ENCODE data around the gene TARP.

Gene TARP

GRCh38 chr7:38319873-38320272, 46.4 kb upstream of the TARP start:
- H3F3A ChIP-seq (ENCODE audit: insufficient read depth, low read depth), result no peaks in the 10 kb centered on the region
- H3K36me3 ChIP-seq (ENCODE audit: low read depth), result no peaks in the 10 kb centered on the region
- H3K9me2 ChIP-seq (ENCODE audit: insufficient read depth), result no peaks in the 10 kb centered on the region
- no peaks in the 10 kb centered on the region for H4K20me1 ChIP-seq (ENCODE audit: insufficient read depth)
- no peak for TF ChIP-seq CTCF (conservative IDR thresholded peaks at IDR 0.05)
- no TSS peak for BruUV-seq (replicated peaks)
- no peaks in the 10 kb centered on the region for H3K9me3 ChIP-seq (ENCODE audit: insufficient read depth, low read depth)
- H3K79me2 ChIP-seq (ENCODE audit: low read depth), result no peaks in the 10 kb centered on the region
- POLR2A ChIA-PET (ENCODE audit: unreplicated experiment), result no interaction called here
- no peak overlapping the region for H3K4me2 ChIP-seq
- H2AFZ ChIP-seq, result no peak overlapping the region
- H3K4me3 ChIP-seq, result no peak overlapping the region
- intact Hi-C loops (cut with micrococcal nuclease; ENCODE audit: unreplicated experiment), result no loop called here
- no peak for DNase-seq
- CTCF ChIA-PET, result interaction anchor here (0.6 to 0.7 kb wide), 2 partner anchors 15 to 26 kb away, joined by 3 to 4 read pairs; no protein-coding TSS in a partner anchor
- H3K4me1 ChIP-seq (replicated peaks; ENCODE audit: insufficient read depth), result no peaks in the 10 kb centered on the region
- no peak overlapping the region for H3K27ac ChIP-seq
- peaks cover 40% of the 10 kb centered on the region for H3K27me3 ChIP-seq (ENCODE audit: insufficient read depth, low read depth)

- no TSS peak for BruUV-seq (replicated peaks)
- CTCF ChIA-PET, result interaction anchor here (0.7 to 1.6 kb wide), 2 partner anchors 27 to 211 kb away, joined by 4 to 5 read pairs; no protein-coding TSS in a partner anchor
- Histone ChIP-seq H3K9me3 (ENCODE audit: insufficient read depth, low read depth) (no peaks in the 10 kb centered on the region), H3K79me2 (ENCODE audit: low read depth) (no peaks in the 10 kb centered on the region), H4K20me1 (ENCODE audit: insufficient read depth) (no peaks in the 10 kb centered on the region), H2AFZ (no peak overlapping the region), H3K36me3 (ENCODE audit: low read depth) (no peaks in the 10 kb centered on the region), H3F3A (ENCODE audit: insufficient read depth, low read depth) (no peaks in the 10 kb centered on the region), H3K9me2 (ENCODE audit: insufficient read depth) (no peaks in the 10 kb centered on the region), H3K27ac (no peak overlapping the region), H3K4me2 (no peak overlapping the region), H3K27me3 (ENCODE audit: insufficient read depth, low read depth) (peaks cover 41% of the 10 kb centered on the region), H3K4me1 (replicated peaks; ENCODE audit: insufficient read depth) (no peaks in the 10 kb centered on the region), H3K4me3 (no peak overlapping the region)
- intact Hi-C loops (cut with micrococcal nuclease; ENCODE audit: unreplicated experiment), result loop anchor here (1.0 kb wide), 1 partner anchor 212 kb away; no protein-coding TSS in a partner anchor
- DNase-seq, result peak; percentile 20 to 45
- TF ChIP-seq CTCF (conservative IDR thresholded peaks at IDR 0.05) (peak; percentile 70), EZH2 (IDR thresholded peaks at IDR 0.05; ENCODE audit: low read depth) (no peak)
- POLR2A ChIA-PET (ENCODE audit: unreplicated experiment), result no interaction called here
Measured at GRCh38 chr7:38318803-38319416, 45.5 kb upstream of the TARP start.

GRCh38 chr7:38318241-38318640, 44.8 kb upstream of the TARP start:
- TF ChIP-seq EZH2 (IDR thresholded peaks at IDR 0.05; ENCODE audit: low read depth) (no peak), CTCF (conservative IDR thresholded peaks at IDR 0.05) (no peak)
- H3F3A ChIP-seq (ENCODE audit: insufficient read depth, low read depth), result no peaks in the 10 kb centered on the region
- no peaks in the 10 kb centered on the region for H3K79me2 ChIP-seq (ENCODE audit: low read depth)
- intact Hi-C loops (cut with micrococcal nuclease; ENCODE audit: unreplicated experiment), result loop anchor here (1.0 kb wide), 1 partner anchor 211 kb away; no protein-coding TSS in a partner anchor
- H3K9me2 ChIP-seq (ENCODE audit: insufficient read depth), result no peaks in the 10 kb centered on the region
- no peaks in the 10 kb centered on the region for H4K20me1 ChIP-seq (ENCODE audit: insufficient read depth)
- no peaks in the 10 kb centered on the region for H3K9me3 ChIP-seq (ENCODE audit: insufficient read depth, low read depth)
- no peak overlapping the region for H3K27ac ChIP-seq
- H3K4me2 ChIP-seq, result no peak overlapping the region
- no TSS peak for BruUV-seq (replicated peaks)
- no peak overlapping the region for H3K4me3 ChIP-seq
- H2AFZ ChIP-seq, result no peak overlapping the region
- CTCF ChIA-PET, result interaction anchor here (1.6 kb wide), 1 partner anchor 210 kb away, joined by 5 read pairs; no protein-coding TSS in a partner anchor
- no peaks in the 10 kb centered on the region for H3K4me1 ChIP-seq (replicated peaks; ENCODE audit: insufficient read depth)
- DNase-seq, result no peak
- no peaks in the 10 kb centered on the region for H3K36me3 ChIP-seq (ENCODE audit: low read depth)
- peaks cover 43% of the 10 kb centered on the region for H3K27me3 ChIP-seq (ENCODE audit: insufficient read depth, low read depth)
- POLR2A ChIA-PET (ENCODE audit: unreplicated experiment), result interaction anchor here (0.6 kb wide), 1 partner anchor 1306 kb away, joined by 3 read pairs; no protein-coding TSS in a partner anchor
